Measurements from ENCODE around the gene SLC43A2.

The SLC43A2 gene

DNA sequence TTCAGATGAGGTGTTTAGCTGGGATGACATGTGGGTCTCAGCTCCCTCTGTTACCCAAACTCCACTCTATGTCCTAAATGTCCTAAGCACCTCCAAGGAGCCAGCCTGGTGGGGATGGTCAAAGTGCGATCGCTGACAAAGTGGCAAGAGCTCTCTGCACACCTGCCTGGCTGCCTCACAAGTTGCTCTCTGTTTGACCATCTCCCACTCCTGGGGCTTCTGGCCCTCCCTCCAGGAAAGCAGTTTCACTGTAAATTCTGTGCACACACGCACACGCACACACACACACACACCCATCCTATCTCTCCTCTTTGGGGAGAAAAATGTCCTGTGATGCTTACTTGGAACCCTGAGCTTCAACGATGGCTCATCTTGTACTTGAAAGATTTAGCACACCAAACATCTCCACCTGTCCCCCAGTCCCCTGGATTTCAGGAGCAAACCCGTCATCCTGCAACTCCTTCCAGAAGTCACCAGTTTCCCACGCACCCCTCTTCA lies 67.7 kb downstream of the SLC43A2 start:
- DNase-seq = no peak

DNA sequence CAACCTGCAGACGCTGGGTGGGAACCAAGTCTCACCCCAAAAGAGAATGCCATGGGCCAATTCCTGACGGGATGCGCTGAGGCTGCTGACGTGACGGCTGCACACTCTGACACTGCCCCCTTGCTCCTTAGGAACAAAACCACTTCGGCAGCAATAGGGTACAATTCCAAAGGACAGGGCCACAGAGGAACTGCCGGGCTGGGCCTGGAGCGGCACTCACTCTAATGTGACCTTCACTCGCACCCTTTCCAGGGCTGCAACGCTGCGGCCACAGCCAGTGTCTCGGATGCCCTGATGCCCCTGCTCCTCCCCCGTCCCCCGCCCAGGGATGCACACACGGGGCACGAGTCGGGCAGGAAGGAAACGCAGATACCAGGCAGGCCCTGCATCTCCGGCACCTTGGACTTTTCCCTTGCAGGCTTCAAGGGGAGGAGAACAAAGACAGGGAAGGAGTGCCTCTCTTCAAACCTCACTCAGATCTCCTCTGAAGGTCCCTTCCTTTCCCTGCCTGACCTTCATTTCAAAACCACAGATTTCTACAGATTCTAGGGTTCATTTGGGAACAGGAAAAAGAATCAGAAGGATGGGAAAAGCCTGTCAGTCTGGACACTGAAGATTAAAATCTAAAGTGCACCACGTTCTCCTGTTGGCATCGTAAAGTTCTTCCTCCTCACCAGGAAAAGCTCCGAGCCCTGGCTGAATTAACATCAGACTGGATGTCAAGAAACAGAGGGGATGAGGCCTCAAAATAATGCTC lies 68.4 kb downstream of the SLC43A2 start:
- no peak for DNase-seq

DNA sequence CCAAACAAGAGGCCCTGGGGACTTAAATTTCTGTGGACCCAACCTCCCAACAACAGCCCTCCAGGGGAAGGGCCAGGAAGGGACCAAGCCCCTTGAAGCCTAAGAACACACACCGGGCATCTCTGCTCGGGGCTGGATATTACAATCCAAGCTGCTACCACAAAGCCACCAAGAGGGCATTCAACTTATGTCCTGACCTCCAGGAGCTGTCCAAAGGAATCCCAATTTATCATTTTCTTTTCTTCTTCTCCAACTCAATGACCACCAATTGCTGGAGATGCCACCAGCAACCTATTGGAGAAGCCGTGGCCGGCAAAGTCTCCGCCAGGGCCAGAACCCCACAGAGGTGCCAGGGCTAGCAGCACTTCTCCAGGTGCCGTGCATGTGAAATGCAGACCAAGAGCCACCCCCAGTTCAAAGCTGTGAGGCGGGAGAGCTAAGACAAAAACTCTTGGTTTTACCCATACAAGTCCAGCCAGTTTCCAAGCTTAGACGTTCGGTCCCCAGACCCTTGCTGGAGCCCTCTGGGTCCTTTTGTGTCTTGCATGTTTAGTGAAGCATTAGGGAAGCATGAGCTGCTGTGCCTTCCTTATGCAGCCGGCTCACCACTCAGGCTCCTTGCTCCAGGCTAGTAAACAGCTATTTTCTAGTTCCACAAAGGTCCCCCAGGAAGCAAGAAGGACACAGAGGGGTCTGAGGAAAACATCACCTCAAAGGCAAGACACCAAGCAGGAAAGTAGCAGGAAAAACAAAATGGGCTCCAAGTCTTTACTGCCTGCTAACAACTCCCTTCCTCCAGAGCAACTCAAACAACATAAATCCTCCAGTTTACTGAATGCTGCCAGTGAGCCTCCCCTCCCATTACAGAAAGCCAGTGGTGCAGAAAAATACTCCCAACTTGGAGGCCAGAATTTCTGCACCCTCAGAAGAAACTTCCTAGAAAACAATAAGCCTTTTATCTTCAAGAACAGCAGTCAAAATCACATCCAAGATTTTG lies 69.3 kb downstream of the SLC43A2 start:
- no peak for DNase-seq

DNA sequence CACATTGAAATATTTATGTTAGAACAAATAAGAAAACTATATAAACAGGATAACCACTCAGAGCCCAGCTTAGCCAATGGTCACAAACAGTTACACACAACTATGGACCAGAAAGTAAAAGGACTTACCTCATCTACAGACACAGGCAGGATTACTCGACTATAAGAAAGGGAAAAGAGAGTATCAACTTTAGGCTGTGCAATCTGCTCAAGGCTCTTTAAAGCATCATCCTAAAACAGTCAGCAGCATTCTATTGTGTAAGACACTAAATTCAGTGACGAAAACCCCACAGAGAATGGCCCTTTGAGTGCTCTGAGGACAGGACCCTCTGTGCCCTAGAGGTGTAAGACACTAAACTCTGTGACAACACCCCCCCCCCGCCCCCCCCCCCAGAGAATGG lies 70.2 kb downstream of the SLC43A2 start:
- no peak for DNase-seq

DNA sequence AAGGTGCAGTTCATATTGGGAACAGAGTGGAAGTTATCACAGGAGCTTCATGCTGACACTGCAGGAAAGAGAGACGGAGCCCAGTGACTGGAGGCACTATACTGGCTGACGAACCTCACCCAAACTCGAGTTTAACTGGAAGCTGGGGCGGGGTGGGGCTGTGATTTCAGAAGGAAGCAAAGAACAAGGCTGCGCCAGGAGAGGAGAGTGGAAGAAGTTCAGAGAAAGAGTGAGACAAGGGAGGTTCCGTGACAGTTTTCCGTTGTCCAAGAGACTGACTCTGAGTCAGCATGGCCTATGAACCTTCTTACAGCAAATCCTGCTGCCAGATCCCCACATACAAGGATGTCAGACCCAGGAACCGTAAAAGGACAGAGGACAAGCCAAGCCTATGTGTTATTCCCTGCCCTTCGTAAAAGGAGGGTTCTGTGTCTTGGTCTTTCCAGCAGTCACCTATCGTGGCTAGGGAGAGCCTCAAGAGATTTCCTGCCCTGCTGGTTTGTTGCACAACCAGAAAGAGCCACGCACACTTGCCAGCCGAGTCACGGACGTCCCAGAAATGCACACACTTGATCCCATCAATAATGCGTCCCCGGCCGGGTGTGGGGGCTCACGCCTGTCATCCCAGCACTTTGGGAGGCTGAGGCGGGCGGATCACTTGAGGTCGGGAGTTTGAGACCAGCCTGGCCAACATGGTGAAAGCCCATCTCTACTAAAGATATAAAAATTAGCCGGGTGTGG lies 71.1 kb downstream of the SLC43A2 start:
- DNase-seq = no peak

DNA sequence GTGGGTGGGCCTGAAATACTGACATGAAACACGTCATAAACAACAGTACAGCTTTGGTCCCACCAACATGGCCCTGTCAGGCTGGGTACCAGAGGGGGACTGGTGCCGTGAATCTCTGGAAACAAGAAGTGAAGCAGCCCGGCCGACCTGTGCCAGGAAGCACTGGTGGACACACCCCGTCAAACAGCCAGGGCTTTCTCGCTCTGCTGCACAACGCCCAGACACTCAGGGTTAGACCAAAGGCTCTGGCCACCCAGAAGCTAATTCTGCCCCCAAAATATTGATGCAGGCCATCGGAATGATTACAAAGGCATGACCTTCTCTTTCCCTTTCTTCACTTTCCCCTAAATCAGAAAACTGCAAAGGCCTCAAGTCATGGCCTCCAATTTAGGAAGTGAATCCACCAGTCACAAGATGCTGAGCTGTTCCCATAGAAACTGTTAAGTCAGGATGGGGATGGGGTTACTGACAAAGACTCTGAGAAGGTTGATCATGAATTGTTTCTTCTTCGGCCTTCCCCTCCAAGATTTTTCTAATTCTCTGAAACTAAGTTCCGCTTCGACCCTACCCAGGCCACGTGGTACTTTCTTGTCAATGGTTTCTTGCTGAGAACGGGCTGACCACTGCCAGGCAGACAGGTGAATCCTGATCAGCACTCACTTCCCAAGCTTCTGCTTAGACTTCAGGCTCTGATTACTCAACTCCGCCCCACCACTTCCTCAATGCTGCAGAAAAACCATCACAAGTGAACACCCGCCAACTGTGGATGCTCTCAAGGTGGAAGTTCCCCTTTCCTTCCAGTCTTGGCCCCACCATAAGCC lies 72.8 kb downstream of the SLC43A2 start:
- no peak for DNase-seq

DNA sequence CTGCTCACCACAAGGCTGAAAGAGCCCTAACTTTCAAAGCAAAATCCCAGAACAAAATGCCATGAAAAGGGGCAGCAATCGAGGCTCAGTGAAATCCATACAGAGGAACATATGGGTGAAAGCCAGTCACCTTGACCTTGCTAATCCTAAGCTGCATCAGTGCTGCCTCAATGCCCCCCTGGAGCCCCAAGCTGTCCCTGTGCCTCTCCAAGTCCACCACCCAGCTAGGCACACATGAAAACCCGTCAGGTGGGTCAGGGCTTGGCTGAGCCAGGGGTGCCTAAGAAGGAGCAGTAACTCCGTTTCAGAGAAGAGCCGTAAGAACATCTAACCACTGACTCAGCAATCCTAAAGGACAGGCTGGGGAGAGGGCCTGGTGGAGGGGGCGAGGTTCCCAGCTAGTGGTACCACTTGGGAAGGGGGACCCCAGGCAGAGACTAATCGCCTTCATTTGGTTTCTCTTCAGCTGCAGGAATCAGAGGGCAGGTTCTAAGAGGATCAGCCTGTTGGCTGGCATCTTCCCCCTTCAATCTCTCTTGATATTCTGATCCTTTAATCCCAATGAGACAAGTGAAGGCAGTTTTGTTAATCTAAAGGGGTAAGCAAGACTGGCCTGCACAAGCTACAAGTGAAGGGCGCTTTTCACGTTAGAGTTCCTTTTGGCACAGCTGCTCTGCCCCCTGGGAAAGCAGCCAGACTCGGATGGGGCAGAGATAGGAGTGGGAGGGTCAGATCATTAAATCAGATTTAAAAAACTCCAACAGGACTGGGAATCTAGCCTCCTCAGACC lies 73.7 kb downstream of the SLC43A2 start:
- DNase-seq = no peak

DNA sequence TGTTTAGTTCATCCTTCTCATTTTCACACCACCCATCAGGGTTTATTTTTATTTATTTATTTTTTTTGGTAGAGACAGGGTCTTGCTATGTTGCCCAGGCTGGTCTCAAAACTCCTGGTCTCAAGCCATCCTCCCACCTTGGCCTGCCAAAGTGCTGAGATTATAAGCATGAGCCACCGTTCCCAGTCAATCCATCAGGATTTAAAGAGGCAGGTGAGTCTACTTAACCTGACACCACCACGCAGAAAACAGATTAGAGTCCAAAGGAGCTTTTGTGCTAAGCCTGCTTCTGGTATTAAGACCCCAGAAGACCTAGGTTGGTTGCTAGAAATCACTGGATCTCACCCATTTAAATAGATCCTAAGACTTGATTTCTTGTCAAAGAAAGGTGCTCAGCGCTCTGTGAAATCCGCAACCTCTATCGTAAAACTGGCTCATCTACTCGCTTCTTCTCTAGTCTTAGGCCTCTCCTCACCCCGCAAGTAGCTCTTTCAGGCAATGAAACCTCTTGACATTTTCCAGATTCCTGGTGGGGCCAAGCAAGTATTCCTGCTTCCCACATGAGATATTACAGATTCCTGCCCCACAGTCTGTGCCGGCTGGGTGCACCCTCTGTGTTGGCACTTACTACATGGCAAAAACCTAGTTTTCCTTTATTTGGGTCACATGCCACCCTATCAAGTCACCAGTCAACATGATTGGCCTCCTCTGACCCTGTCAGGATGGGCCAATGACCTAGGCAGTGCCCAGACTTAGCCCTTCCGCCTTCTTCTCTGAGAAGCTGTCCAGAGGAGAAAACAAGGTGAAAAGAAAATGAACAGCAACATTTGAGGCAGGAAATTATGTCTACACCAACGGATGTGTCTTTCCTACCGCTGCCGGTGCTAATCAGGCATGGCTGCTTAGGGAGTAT lies 75.0 kb downstream of the SLC43A2 start:
- DNase-seq = no peak

DNA sequence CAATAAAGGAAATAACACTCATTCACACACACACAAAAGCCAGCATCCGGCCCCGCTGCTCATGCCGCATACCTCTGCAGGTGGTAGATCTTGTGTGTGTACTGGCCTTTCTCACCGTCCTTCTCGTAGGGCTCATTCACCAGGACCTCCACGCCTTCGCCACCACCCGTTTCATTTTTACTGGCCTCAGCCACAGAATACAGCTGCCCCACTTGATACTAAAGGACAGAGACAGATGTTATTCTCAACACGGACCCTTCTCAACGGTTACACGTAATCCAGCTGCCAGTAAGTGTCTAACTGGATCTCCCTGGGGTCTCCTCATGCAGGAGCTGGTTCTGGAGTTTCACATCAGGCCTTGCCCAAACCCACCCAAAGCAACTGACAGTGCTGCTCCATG lies 75.7 kb downstream of the SLC43A2 start:
- no peak for DNase-seq

DNA sequence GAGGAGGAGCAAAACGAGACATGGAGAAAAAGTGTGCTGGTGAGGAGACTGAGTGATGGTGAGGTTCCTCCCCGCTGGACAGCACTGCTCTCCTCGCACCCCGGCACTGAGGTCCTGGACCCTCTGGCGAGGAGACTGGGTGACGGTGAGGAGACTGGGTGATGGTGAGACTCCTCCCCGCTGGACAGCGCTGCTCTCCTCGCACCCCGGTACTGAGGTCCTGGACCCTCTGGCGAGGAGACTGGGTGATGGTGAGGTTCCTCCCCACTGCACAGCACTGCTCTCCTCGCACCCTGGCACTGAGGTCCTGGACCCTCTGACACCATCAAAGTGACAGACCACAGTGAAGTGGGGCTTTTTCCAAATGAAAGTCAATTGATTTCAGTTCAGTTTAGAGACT lies 76.9 kb downstream of the SLC43A2 start:
- no peak for DNase-seq

DNA sequence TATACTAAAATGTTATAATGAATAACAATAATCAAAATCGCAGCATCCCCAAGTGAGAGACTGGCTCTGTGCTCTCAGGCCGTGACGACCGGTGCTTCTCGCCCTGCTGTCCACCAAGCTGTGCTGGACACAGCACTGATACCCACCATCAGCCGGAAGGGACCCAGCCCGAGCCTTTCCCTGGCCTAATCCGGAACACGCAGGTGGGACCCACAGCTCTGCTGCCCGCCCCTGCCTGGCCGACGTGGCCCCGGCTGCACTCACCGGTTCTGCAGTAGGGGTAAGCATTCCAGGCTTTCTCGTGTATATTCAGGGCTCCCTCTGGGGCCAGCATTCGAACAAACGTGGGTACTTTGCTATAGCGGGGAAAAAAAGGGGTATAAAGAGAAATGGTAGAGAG lies 80.6 kb downstream of the SLC43A2 start:
- DNase-seq = no peak

DNA sequence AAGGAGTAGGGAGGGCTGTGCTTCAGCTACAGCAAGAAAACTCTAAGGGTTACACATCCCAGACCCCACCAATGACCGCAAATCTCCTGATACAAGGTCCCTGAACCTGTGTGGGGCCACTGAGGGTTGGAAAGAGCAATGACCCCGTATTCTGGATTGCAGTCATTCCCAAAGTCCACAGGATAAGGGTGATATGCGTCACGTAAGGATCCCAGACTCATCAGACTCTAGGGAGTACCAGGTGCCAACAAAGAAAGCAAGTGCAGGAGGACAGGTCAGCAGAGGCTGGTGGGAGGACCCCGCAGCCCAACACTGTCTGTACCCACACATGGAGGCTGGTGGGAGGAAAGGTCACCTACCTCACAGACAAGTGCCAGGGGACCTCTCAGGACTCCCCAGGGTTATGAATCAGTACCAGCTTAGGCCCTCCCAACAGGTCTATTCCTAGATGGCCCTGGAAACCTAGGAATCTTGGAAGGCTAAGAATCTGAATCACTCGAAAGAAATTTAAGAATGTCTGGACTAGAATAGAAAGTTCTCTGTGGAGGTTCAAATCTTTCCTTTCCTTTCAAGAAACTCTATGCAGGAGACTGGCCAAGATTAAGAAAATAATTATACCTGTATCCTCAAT lies 82.2 kb downstream of the SLC43A2 start:
- DNase-seq = no peak

DNA sequence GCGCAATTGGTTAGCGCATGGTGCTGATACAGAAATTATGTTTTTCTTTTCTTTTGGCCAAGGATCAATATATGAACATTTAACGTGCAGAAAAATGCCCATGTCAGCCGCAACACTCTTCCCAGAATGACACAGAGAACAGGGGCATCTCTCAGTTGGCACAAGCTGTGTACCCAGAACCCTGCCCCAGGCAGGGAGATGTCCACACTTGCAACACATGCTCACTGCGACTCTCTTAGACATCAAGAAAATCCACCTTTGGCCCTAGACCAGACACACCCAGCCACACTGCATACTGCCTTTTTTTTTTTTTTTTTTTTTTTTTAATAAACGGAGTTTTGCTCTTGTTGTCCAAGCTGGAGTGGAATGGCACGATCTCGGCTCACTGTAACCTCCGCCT lies 83.0 kb downstream of the SLC43A2 start:
- no peak for DNase-seq

DNA sequence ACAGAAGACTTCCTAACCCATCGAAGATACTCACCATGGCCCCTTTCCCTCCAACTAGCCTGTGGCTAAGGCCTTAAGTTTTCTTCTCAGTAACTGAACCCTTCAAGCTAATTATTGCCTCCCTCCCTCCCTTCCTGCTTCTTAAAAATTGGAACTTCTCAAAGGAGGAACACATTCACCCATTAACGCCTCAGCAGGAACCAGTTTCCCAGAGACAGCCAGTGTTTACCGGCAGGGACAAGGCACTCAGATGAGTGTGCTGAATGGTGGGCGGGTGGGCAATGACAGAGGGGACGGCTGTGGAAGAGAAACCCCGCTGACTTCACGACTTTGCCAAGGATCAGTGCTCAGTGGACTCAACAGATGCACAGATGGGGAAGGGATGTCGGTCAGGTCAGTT lies 86.3 kb downstream of the SLC43A2 start:
- DNase-seq = no peak

DNA sequence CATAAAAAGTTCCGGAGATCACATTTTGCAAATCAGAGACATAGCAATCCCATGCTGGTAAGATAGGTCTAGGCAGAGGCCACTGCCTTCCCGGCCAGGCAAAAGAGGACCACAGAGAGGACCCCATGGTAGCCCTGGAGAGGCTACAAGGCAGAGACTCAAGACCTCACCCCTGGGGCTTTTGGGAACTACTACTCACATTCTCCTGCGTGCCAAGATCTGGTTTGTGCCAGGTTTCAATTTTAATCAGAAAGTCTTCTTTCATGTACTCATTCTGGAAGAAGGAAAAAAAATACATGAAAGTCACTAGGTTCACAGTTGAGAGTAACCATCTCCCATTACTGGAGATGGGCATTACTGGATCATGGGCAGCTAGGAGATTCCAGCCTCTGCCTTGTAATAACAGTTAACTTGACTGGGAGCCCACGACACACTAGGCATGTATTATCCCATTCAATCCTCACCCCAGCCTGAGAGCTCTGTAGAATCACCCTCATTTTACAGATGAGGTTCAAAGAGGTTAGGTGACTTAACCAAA lies 87.2 kb downstream of the SLC43A2 start:
- no peak for DNase-seq

DNA sequence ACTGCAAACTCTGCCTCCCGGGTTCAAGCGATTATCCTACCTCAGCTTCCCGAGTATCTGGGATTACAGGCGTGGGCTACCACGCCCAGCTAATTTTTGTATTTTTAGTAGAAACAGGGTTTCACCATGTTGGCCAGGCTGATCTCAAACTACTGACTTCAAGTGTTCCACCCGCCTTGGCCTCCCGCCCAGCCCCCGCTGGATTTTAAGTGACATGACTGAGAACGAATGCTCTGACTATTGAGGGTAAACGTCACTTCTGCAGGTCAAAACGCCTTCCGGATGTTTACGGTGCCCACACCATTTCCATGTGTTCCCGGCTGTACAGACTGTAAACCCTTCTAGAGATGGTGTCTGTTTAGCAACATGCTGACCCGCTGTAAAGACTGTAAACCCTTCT lies 88.8 kb downstream of the SLC43A2 start:
- no peak for DNase-seq

DNA sequence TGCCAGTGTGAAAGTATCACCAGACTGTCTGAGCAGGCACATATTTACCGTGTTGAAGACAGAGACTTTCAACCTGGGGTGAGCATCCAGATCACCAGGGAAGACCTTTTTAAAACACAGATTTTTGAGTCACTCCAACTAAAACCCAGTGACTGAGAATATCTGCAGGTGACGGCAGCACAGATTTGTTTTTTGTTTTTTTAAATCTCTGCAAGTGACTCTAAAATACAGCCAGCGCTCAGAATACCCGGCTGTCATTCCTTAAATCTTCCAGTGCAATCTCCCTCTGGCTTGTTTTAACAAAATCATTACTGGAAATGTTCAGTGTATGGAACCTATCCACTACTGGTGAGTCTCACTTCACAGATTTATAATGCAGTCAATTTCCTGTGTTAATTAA lies 92.9 kb downstream of the SLC43A2 start:
- DNase-seq = no peak

DNA sequence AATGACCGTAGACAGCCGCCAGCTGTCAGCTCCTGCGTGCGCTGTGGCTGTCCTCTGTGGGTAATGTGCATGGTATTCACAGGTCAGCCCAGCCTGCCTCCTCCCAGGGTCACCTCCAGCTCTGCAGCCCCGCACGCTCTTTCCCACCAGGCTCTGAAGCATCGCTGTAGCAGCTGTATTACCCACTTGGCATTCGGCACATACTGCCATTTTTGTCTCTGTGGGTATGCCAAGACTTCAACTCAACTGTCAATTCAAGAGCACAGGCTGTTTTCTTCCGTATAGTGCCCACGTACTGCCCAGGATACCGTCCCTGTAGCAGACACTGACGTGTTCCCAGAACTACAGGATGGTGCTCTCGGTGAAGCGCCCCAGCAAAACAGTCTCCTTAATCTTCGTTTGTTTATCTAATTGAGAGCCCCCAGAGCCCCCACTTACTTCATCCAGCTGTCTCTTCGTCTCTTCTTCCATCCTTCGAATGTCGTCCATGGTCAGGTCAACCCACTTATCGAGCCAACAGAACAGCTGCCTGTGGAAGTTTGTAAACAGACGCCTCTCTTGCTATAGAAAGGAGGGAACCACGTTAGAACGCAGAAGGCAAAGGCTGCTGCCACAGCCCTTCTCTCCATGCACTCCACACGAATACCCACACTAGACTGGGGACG lies 94.8 kb downstream of the SLC43A2 start:
- no peak for DNase-seq

All from activated gamma-delta T cell treated with Interleukin-2 at 50 U/mL for 16 hours (primary cell).